K562 (cell line): ENCODE results near the gene PRPF8. TPM values are rescaled to one million over a fixed set of nuclear protein-coding genes. Genes with fewer than 3 reads are reported as not detected.

Experiments
- DMBX1 ChIP-seq: fragments of 250-450 bp; sonication (Bioruptor Pico); IDR thresholded peaks from 2 replicates; pipeline ENCODE4 v1.8.0; 2022; ENCODE audit warnings: inconsistent platforms, mild to moderate bottlenecking, moderate library complexity, borderline replicate concordance
- GATA2 ChIP-seq: sonication (generic); formaldehyde crosslinking; IDR thresholded peaks from 2 replicates; pipeline ENCODE4 v1.4.0; 2020; ENCODE audit warnings: mild to moderate bottlenecking, missing genetic modification reagents
- HNRNPLL ChIP-seq: fragments of 200-400 bp; formaldehyde crosslinking; IDR thresholded peaks from 2 replicates; pipeline ENCODE4 v1.6.1; 2017; ENCODE audit warnings: low read length, low read depth, mild to moderate bottlenecking; ENCODE audit not compliant: poor library complexity, severe bottlenecking
- KLF13 ChIP-seq: fragments of 450-650 bp; IDR thresholded peaks from 2 replicates; pipeline ENCODE4 v1.6.1; 2016; ENCODE audit warnings: missing genetic modification characterization, low read depth, mild to moderate bottlenecking, missing compliant biosample characterization, moderate library complexity, borderline replicate concordance
- SIN3A ChIP-seq, 2 experiments: fragments of 150-350 bp in 1 of 2; IDR thresholded peaks; 2 replicates each; pipeline ENCODE4 v1.6.1; 2011 to 2016; ENCODE audit warnings: borderline replicate concordance in 2 of 2, low read depth in 2 of 2, low read length in 2 of 2, mild to moderate bottlenecking in 2 of 2, moderate library complexity in 2 of 2; ENCODE audit not compliant: control insufficient read depth in 1 of 2
- SREBF1 ChIP-seq: fragments of 150-350 bp; IDR thresholded peaks from 2 replicates; pipeline ENCODE4 v1.6.1; 2014; ENCODE audit warnings: antibody characterized with exemption, low read depth, low read length, borderline replicate concordance
- ZNF232 ChIP-seq: sonication (generic); formaldehyde crosslinking; IDR thresholded peaks from 2 replicates; pipeline ENCODE4 v1.8.0; 2022; ENCODE audit warnings: mild to moderate bottlenecking, missing genetic modification reagents
- polyA plus RNA-seq, 8 experiments: library from polyadenylated mRNA; depleted of rRNA in 4 of 8; stranded (reverse) in 5 of 8; unstranded in 3 of 8; fragments of >200 nt; fragmentation: Nextera tagmentation in 2 of 8; fragmentation: Illumina TruSeq in 1 of 8; extraction: Ambion mirVana in 2 of 8; extraction: Trizol in 1 of 8; gene quantifications; 2 replicates each; pipeline versions ENCODE4 v1.2.1 to v1.2.3, GENCODE V29; 2011 to 2014; ENCODE audit warnings: inconsistent platforms in 1 of 8, missing spikeins in 1 of 8
- total RNA-seq, 7 experiments: library from RNA; depleted of rRNA in 6 of 7; stranded (reverse); fragments of >200 nt in 6 of 7; fragmentation: Illumina TruSeq in 2 of 7; extraction: Trizol in 2 of 7; gene quantifications; 2 replicates each; pipeline versions ENCODE4 v1.2.1 to v1.2.3, GENCODE V29; 2011 to 2021; ENCODE audit warnings: low replicate concordance in 1 of 7
- TF ChIP-seq, protein P1 (sequence below), 3 experiments: fragments of 200-800 bp in 1 of 3; sonication (Bioruptor generic) in 1 of 3; sonication (generic) in 1 of 3; formaldehyde crosslinking in 1 of 3; IDR thresholded peaks; 2 replicates each; pipeline versions ENCODE4 v1.6.1 to v1.8.0; 2016 to 2022; ENCODE audit warnings: mild to moderate bottlenecking in 2 of 3, missing compliant biosample characterization in 2 of 3, missing genetic modification characterization in 2 of 3, missing genetic modification reagents in 1 of 3
- TF ChIP-seq, protein P2 (sequence below): fragments of 250-450 bp; sonication (Bioruptor Pico); IDR thresholded peaks from 2 replicates; pipeline ENCODE4 v1.4.0; 2020; ENCODE audit warnings: mild to moderate bottlenecking
- TF ChIP-seq, protein P3 (sequence below): sonication (generic); formaldehyde crosslinking; IDR thresholded peaks from 2 replicates; pipeline ENCODE4 v1.8.0; 2022; ENCODE audit warnings: mild to moderate bottlenecking, missing genetic modification reagents, borderline replicate concordance
- TF ChIP-seq, protein P4 (sequence below): fragments of 250-450 bp; sonication (Bioruptor Pico); IDR thresholded peaks from 2 replicates; pipeline ENCODE4 v1.5.0; 2022; ENCODE audit warnings: mild to moderate bottlenecking
- TF ChIP-seq, protein P5 (sequence below): fragments of 250-450 bp; sonication (Bioruptor Pico); IDR thresholded peaks from 2 replicates; pipeline ENCODE4 v1.5.1; 2021; ENCODE audit warnings: mild to moderate bottlenecking
- TF ChIP-seq, protein P6 (sequence below), 2 experiments: IDR thresholded peaks; 2 replicates each; pipeline ENCODE4 v1.6.1; 2011; ENCODE audit warnings: borderline replicate concordance in 1 of 2, control low read depth in 1 of 2, low read depth in 1 of 2, low read length in 1 of 2, mild to moderate bottlenecking in 1 of 2, mixed read lengths in 1 of 2, moderate library complexity in 1 of 2; ENCODE audit not compliant: insufficient read depth in 1 of 2, insufficient read length in 1 of 2, poor library complexity in 1 of 2, severe bottlenecking in 1 of 2; ENCODE audit errors: extremely low read depth in 1 of 2

Gene PRPF8
- total and polyA plus RNA-seq, 9 of the 15 experiments (the other 6 are each of a cell fraction or from before 2014, with no cell fraction given), result 64.3 to 294 (median 85.9) TPM

DNA sequence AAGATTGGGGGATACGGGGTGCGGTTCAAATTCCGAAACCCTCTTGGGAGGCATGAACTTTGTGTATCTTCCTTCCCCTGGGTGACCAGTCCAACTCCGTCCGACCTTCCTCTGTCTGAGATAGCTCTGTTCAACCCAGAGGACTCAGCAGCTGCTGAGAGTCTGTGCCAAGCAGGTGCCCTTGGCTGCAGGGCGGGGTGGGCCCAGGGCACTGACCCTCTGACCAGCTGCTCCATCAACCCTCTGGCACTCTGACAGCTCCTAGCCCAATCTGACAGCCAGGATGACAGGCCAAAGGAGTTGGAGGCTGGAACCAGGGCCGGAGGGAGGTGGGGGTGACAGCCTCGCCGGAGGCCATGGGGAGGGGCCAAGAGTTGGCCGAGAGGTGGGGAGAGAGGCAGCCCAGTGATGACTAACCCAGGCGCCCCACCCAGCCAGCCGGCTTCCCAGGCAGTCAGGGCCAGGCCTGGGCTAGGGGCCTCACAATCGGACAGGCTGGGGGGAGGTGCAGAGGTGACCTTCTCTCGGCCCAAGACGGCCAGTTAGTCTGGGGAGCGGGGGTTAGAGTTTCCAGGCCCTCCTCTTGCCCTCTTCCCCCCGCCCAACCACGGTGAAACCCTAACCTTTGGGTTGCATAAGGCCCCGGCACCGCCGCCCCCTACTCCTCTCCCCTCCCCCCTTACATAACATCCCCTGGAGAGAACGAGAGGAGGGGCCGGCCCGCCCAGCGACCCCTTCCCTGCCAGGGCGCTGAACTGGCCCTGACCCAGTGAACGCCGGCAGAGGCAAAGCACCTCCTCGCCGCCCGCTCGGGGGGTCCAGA is 30.5 kb upstream of the PRPF8 start (continued):
- TF ChIP-seq KLF13 (tag) (no peak), DMBX1 (CRISPR knock-in tag) (no peak), HNRNPLL (no peak), SREBF1 (no peak), ZNF232 (CRISPR knock-in tag) (no peak), GATA2 (CRISPR knock-in tag) (no peak), SIN3A (IDR thresholded peaks at IDR 0.05; ENCODE audit: borderline replicate concordance in 2 of 2, control insufficient read depth in 1 of 2, low read depth in 2 of 2, low read length in 2 of 2) (peak in 1 of 2 experiments; percentile 89; a peak in 2 of 4 replicates)
- TF ChIP-seq, protein P1, sequence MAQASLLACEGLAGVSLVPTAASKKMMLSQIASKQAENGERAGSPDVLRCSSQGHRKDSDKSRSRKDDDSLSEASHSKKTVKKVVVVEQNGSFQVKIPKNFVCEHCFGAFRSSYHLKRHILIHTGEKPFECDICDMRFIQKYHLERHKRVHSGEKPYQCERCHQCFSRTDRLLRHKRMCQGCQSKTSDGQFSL (CRISPR knock-in tag; IDR thresholded peaks at IDR 0.05), result peak; percentile 59; the same call in 1 of the 2 replicates
- TF ChIP-seq, protein P1 (tag; IDR thresholded peaks at IDR 0.05), result no peak
- TF ChIP-seq, protein P2, sequence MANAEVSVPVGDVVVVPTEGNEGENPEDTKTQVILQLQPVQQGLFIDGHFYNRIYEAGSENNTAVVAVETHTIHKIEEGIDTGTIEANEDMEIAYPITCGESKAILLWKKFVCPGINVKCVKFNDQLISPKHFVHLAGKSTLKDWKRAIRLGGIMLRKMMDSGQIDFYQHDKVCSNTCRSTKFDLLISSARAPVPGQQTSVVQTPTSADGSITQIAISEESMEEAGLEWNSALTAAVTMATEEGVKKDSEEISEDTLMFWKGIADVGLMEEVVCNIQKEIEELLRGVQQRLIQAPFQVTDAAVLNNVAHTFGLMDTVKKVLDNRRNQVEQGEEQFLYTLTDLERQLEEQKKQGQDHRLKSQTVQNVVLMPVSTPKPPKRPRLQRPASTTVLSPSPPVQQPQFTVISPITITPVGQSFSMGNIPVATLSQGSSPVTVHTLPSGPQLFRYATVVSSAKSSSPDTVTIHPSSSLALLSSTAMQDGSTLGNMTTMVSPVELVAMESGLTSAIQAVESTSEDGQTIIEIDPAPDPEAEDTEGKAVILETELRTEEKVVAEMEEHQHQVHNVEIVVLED (CRISPR knock-in tag), result no peak
- TF ChIP-seq, protein P3, sequence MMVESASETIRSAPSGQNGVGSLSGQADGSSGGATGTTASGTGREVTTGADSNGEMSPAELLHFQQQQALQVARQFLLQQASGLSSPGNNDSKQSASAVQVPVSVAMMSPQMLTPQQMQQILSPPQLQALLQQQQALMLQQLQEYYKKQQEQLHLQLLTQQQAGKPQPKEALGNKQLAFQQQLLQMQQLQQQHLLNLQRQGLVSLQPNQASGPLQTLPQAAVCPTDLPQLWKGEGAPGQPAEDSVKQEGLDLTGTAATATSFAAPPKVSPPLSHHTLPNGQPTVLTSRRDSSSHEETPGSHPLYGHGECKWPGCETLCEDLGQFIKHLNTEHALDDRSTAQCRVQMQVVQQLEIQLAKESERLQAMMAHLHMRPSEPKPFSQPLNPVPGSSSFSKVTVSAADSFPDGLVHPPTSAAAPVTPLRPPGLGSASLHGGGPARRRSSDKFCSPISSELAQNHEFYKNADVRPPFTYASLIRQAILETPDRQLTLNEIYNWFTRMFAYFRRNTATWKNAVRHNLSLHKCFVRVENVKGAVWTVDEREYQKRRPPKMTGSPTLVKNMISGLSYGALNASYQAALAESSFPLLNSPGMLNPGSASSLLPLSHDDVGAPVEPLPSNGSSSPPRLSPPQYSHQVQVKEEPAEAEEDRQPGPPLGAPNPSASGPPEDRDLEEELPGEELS, result no peak
- TF ChIP-seq, protein P4, sequence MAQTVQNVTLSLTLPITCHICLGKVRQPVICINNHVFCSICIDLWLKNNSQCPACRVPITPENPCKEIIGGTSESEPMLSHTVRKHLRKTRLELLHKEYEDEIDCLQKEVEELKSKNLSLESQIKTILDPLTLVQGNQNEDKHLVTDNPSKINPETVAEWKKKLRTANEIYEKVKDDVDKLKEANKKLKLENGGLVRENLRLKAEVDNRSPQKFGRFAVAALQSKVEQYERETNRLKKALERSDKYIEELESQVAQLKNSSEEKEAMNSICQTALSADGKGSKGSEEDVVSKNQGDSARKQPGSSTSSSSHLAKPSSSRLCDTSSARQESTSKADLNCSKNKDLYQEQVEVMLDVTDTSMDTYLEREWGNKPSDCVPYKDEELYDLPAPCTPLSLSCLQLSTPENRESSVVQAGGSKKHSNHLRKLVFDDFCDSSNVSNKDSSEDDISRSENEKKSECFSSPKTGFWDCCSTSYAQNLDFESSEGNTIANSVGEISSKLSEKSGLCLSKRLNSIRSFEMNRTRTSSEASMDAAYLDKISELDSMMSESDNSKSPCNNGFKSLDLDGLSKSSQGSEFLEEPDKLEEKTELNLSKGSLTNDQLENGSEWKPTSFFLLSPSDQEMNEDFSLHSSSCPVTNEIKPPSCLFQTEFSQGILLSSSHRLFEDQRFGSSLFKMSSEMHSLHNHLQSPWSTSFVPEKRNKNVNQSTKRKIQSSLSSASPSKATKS (CRISPR knock-in tag), result no peak
- TF ChIP-seq, protein P5, sequence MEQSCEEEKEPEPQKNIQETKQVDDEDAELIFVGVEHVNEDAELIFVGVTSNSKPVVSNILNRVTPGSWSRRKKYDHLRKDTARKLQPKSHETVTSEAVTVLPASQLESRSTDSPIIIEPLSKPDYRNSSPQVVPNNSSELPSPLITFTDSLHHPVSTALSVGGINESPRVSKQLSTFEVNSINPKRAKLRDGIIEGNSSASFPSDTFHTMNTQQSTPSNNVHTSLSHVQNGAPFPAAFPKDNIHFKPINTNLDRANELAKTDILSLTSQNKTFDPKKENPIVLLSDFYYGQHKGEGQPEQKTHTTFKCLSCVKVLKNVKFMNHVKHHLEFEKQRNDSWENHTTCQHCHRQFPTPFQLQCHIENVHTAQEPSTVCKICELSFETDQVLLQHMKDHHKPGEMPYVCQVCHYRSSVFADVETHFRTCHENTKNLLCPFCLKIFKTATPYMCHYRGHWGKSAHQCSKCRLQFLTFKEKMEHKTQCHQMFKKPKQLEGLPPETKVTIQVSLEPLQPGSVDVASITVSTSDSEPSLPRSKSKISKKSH, result no peak
- TF ChIP-seq, protein P6, sequence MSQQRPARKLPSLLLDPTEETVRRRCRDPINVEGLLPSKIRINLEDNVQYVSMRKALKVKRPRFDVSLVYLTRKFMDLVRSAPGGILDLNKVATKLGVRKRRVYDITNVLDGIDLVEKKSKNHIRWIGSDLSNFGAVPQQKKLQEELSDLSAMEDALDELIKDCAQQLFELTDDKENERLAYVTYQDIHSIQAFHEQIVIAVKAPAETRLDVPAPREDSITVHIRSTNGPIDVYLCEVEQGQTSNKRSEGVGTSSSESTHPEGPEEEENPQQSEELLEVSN (IDR thresholded peaks at IDR 0.05; ENCODE audit: borderline replicate concordance in 1 of 2, extremely low read depth in 1 of 2, insufficient read depth in 1 of 2, insufficient read length in 1 of 2, low read depth in 1 of 2, low read length in 1 of 2, poor library complexity in 1 of 2, severe bottlenecking in 1 of 2), result no peak
